Left ventricle myocardium inferior (tissue), 1 donor: ENCODE results near the gene GPC5. TPM values are rescaled to one million over a fixed set of nuclear protein-coding genes. Genes with fewer than 3 reads are reported as not detected.

ENCODE experiments used
- DNase-seq: peaks from one replicate; pipeline ENCODE4 v3.0.0-alpha.2; 2020
- H3K27ac ChIP-seq: fragments of 200-600 bp; replicated peaks from 2 replicates; pipeline ENCODE4 v1.8.0; 2021
- H3K27me3 ChIP-seq: fragments of 200-600 bp; 2 replicates; pipeline ENCODE4 v1.8.0; 2021; ENCODE audit warnings: low read depth
- H3K36me3 ChIP-seq: fragments of 200-600 bp; 2 replicates; pipeline ENCODE4 v1.8.0; 2021
- H3K4me1 ChIP-seq: fragments of 200-600 bp; 2 replicates; pipeline ENCODE4 v1.8.0; 2021
- H3K4me3 ChIP-seq: fragments of 200-600 bp; 2 replicates; pipeline ENCODE4 v1.8.0; 2021; ENCODE audit warnings: mild to moderate bottlenecking, moderate library complexity
- H3K9me3 ChIP-seq: fragments of 200-600 bp; replicated peaks from 2 replicates; pipeline ENCODE4 v1.8.0; 2021
- intact Hi-C: fragments of 100-400 bp; cut with micrococcal nuclease; formaldehyde crosslinking; loops from one replicate; pipeline ENCODE4 v1.11.0; 2022
- total RNA-seq: library from RNA; stranded (reverse); fragmentation: NEBNext Ultra II Directional; extraction: Animal tissue kit (Norgen Biotek cat#: 25700); gene quantifications from one replicate; pipeline ENCODE4 v1.2.1, GENCODE V29; 2021
- TF ChIP-seq, protein P1 (sequence below): fragments of 200-600 bp; IDR thresholded peaks from 2 replicates; pipeline ENCODE4 v1.8.0; 2021; ENCODE audit warnings: antibody characterized with exemption, mild to moderate bottlenecking, borderline replicate concordance
- donor health status: DM: no; HTN: yes; CAD: no; lungs with severe emphysema.

GPC5 gene
- total RNA-seq, 1 donor from 2014 or later: 1.5 TPM

- Histone ChIP-seq H3K4me1 (no peaks in the 10 kb centered on the region), H3K9me3 (no peaks in the 10 kb centered on the region), H3K4me3 (no peak overlapping the region), H3K27ac (no peak overlapping the region), H3K27me3 (no peaks in the 10 kb centered on the region), H3K36me3 (no peaks in the 10 kb centered on the region)
- no peak for DNase-seq
- intact Hi-C loops: no loop called here
- TF ChIP-seq, protein P1, sequence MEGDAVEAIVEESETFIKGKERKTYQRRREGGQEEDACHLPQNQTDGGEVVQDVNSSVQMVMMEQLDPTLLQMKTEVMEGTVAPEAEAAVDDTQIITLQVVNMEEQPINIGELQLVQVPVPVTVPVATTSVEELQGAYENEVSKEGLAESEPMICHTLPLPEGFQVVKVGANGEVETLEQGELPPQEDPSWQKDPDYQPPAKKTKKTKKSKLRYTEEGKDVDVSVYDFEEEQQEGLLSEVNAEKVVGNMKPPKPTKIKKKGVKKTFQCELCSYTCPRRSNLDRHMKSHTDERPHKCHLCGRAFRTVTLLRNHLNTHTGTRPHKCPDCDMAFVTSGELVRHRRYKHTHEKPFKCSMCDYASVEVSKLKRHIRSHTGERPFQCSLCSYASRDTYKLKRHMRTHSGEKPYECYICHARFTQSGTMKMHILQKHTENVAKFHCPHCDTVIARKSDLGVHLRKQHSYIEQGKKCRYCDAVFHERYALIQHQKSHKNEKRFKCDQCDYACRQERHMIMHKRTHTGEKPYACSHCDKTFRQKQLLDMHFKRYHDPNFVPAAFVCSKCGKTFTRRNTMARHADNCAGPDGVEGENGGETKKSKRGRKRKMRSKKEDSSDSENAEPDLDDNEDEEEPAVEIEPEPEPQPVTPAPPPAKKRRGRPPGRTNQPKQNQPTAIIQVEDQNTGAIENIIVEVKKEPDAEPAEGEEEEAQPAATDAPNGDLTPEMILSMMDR: no peak
Observed at GRCh38 chr13:91632086-91632485, 233.7 kb downstream of the GPC5 start.

DNA sequence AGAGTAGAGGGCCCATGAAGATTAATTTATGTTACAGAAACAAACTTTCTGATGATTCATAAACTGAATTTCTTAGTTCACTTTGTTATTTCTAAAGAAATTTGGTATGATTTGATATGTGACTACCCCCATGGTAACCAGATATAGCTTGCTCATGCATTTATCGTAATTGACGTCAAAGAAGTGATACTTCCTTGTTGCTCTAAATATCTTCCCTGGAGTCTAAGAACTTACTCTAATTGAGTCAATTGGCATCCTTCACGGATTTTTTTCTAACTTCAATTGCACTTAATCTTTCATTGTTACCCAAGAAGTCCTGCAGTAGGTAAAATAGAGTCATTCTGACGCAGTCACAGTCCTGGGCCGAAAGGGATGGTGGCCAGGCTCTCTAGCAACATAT, 240.9 kb downstream of the GPC5 start:
- H3K9me3 ChIP-seq: no peaks in the 10 kb centered on the region
- no peaks in the 10 kb centered on the region for H3K27me3 ChIP-seq
- no peak for DNase-seq
- no peak overlapping the region for H3K27ac ChIP-seq
- TF ChIP-seq, protein P1: no peak
- H3K4me1 ChIP-seq: no peaks in the 10 kb centered on the region
- no peak overlapping the region for H3K4me3 ChIP-seq
- H3K36me3 ChIP-seq: no peaks in the 10 kb centered on the region
- intact Hi-C loops: no loop called here

DNA sequence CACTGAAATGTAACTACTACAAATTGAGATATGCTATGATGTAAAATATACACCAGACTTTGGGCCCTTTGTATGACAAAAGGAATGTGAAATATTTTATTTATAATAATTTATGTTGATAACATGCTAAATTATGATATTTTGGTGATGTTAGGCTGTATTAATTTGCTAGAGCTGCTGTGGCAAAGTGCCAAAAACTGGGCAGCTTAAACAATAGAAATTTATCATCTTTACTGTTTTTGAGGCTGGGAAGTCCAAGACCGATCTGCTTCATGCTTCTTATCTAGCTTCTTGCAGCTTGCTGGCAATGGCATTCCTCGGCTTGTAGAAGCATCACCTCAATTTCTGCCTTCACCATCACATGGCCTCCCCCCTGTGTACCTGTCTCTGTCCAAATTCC, 245.0 kb downstream of the GPC5 start:
- Histone ChIP-seq H3K4me3 (no peak overlapping the region), H3K27ac (no peak overlapping the region), H3K27me3 (no peaks in the 10 kb centered on the region), H3K9me3 (no peaks in the 10 kb centered on the region), H3K4me1 (no peaks in the 10 kb centered on the region), H3K36me3 (no peaks in the 10 kb centered on the region)
- DNase-seq: no peak
- TF ChIP-seq, protein P1: no peak
- intact Hi-C loops: no loop called here

DNA sequence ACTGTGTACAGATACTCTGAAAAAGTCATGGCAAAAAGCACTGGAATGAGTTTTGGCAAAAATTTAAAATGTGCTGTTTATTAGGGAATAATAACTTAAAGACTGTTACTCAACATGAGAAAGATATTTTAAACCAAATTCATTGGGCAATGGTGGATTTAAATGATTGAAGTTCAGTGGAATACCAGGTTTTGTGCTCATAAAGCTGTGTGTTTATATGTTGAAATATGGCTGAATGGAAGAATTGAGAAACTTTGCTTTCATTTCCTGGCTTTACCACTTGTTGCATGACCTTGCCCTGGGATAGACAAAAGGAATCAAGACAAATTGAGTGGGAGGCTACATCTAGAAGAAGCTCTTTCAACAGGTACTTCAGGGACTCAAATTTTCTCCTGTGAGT, 246.4 kb downstream of the GPC5 start:
- H3K27ac ChIP-seq: no peak overlapping the region
- DNase-seq: no peak
- no peaks in the 10 kb centered on the region for H3K27me3 ChIP-seq
- H3K4me1 ChIP-seq: no peaks in the 10 kb centered on the region
- no peaks in the 10 kb centered on the region for H3K36me3 ChIP-seq
- TF ChIP-seq, protein P1: no peak
- H3K4me3 ChIP-seq: no peak overlapping the region
- intact Hi-C loops: no loop called here
- no peaks in the 10 kb centered on the region for H3K9me3 ChIP-seq

DNA sequence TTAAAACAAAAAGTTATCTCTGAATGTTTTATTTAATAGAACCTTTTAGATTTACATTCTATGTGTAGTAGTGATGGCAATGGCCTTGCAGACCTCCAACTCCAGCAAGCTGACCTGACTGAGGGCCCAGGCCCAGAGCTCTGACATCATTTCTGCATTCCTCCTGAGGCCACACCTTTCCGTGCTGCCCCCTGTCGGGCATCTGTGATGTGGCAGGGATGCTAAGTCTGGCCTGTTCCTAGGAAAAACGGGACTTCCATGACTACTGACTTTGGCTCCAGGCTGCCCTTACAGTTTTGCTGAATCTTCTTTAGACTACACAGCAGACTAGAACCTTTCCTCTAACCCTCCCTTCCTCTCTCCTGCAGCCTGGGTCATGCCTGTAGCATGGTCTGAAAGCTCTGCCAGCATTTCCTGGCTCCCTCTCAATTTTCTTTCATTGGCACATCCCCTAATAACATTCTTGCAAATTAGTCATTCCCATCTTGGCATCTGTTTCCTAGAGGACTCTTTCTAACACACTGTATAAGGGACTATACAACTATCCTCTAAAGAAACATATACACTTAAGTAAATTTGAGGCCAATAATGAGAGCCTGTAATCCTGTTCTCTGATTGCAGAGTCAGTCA, 249.1 kb downstream of the GPC5 start:
- no peak overlapping the region for H3K27ac ChIP-seq
- intact Hi-C loops: no loop called here
- TF ChIP-seq, protein P1: peak; percentile 43
- H3K9me3 ChIP-seq: no peaks in the 10 kb centered on the region
- no peak overlapping the region for H3K4me3 ChIP-seq
- DNase-seq: no peak
- H3K27me3 ChIP-seq: no peaks in the 10 kb centered on the region
- H3K4me1 ChIP-seq: no peaks in the 10 kb centered on the region
- H3K36me3 ChIP-seq: no peaks in the 10 kb centered on the region

DNA sequence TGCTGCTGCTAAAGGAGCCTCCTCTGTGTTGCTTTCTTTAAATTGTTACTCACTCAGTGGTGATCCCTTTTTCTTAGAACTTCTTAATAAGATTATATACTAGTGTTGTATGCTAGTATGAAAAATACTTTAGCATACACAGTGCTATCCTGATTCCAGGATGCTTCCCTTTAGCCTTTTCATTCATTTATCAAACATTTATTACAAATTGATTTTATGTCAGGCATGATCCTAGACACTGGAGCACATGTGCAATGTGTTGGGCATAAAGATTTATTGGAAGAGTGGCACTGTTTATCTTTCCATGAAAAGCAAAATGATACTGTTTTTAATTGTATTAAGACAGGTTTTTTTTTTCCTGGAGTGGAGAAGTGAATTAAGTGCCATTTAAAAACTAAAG, 249.6 kb downstream of the GPC5 start:
- H3K9me3 ChIP-seq: no peaks in the 10 kb centered on the region
- no peak overlapping the region for H3K27ac ChIP-seq
- H3K4me1 ChIP-seq: no peaks in the 10 kb centered on the region
- DNase-seq: no peak
- H3K4me3 ChIP-seq: no peak overlapping the region
- no peaks in the 10 kb centered on the region for H3K36me3 ChIP-seq
- TF ChIP-seq, protein P1: no peak
- intact Hi-C loops: no loop called here
- H3K27me3 ChIP-seq: no peaks in the 10 kb centered on the region
